Cardiac muscle cell (in vitro differentiated cells and primary cell): ENCODE results near the gene ZC3H13. TPM values are rescaled to one million over a fixed set of nuclear protein-coding genes. Genes with fewer than 3 reads are reported as not detected.

ENCODE experiments used
- DNase-seq, 2 donors: peaks; one replicate each; pipeline versions ENCODE4 v3.0.0 to v3.0.0-alpha.2; 2010 to 2017; ENCODE audit warnings: low read depth in 1 of 2, low spot score in 1 of 2
- H3K27ac ChIP-seq: fragments of 200-600 bp; sonication (generic); 2 replicates; pipeline ENCODE4 v1.5.1; 2016
- H3K27me3 ChIP-seq: fragments of 200-600 bp; sonication (generic); 2 replicates; pipeline ENCODE4 v1.6.0; 2016; ENCODE audit warnings: control low read depth
- H3K36me3 ChIP-seq: fragments of 200-600 bp; sonication (generic); 2 replicates; pipeline ENCODE4 v1.5.1; 2016; ENCODE audit warnings: control low read depth
- H3K4me1 ChIP-seq: fragments of 200-600 bp; sonication (generic); 2 replicates; pipeline ENCODE4 v1.8.1; 2017; ENCODE audit warnings: low read depth, mild to moderate bottlenecking, mixed run types
- H3K4me3 ChIP-seq: fragments of 200-600 bp; sonication (generic); 2 replicates; pipeline ENCODE4 v1.5.1; 2016; ENCODE audit warnings: mild to moderate bottlenecking
- H3K9me3 ChIP-seq: fragments of 200-600 bp; sonication (generic); 2 replicates; pipeline ENCODE4 v1.5.1; 2017; ENCODE audit warnings: low read depth, mild to moderate bottlenecking, control low read depth
- CTCF ChIP-seq: IDR thresholded peaks from 2 replicates; pipeline ENCODE4 v1.5.1; 2012; ENCODE audit warnings: low read depth, mild to moderate bottlenecking, low read length
- polyA plus RNA-seq: library from polyadenylated mRNA; unstranded; fragments of >200 nt; fragmentation: Nextera tagmentation; extraction: Ambion mirVana; gene quantifications from 2 replicates; pipeline ENCODE4 v1.2.1, GENCODE V29; 2016
- total RNA-seq: library from RNA; depleted of rRNA; stranded (reverse); fragments of >200 nt; gene quantifications from 2 replicates; pipeline ENCODE4 v1.2.3, GENCODE V29; 2016

The ZC3H13 gene
- total and polyA plus RNA-seq, 2 experiments from 2014 or later = 20.0 to 55.2 TPM

- no peak overlapping the region for H3K4me3 ChIP-seq
- H3K27me3 ChIP-seq = no peaks in the 10 kb centered on the region
- peak in 1 of 2 donors; percentile 5 for DNase-seq
- no peaks in the 10 kb centered on the region for H3K4me1 ChIP-seq
- H3K27ac ChIP-seq = no peak overlapping the region
- TF ChIP-seq CTCF = no peak
- no peaks in the 10 kb centered on the region for H3K36me3 ChIP-seq
- H3K9me3 ChIP-seq = no peaks in the 10 kb centered on the region
Measured at GRCh38 chr13:45926741-45927140, 125.8 kb downstream of the ZC3H13 start.

DNA sequence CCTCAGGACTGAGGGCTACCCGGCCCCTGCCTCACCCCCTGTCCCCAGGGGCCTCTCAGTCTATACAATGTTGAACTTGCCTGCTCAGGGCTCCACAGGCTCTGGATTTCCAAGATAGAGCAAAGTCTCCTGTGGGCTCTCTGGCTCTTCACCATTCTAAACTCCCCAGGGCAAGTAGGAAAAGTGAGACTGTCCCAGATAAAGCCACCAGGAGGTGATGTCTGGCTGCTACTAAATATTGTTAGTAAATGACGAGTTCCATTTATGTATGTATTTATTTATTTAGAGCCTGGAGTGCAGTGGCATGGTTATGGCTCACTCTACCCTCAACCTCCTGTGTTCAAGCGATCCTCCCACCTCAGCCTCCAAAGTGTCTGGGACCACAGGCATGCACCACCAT lies 127.4 kb downstream of the ZC3H13 start:
- H3K4me3 ChIP-seq = no peak overlapping the region
- H3K9me3 ChIP-seq = no peaks in the 10 kb centered on the region
- DNase-seq = peak in 1 of 2 donors; percentile 4
- H3K4me1 ChIP-seq = no peaks in the 10 kb centered on the region
- H3K27ac ChIP-seq = no peak overlapping the region
- peak; percentile 12 for TF ChIP-seq CTCF
- H3K27me3 ChIP-seq = no peaks in the 10 kb centered on the region
- H3K36me3 ChIP-seq = no peaks in the 10 kb centered on the region

GRCh38 chr13:45921162-45921736 lies 131.3 kb downstream of the ZC3H13 start:
- H3K4me1 ChIP-seq = no peaks in the 10 kb centered on the region
- no peak overlapping the region for H3K27ac ChIP-seq
- H3K27me3 ChIP-seq = no peaks in the 10 kb centered on the region
- no peak for TF ChIP-seq CTCF
- H3K4me3 ChIP-seq = no peak overlapping the region
- DNase-seq = no peak
- no peaks in the 10 kb centered on the region for H3K9me3 ChIP-seq
- H3K36me3 ChIP-seq = no peaks in the 10 kb centered on the region

- Histone ChIP-seq H3K27ac (no peak overlapping the region), H3K4me3 (no peak overlapping the region), H3K27me3 (no peaks in the 10 kb centered on the region), H3K36me3 (no peaks in the 10 kb centered on the region), H3K4me1 (no peaks in the 10 kb centered on the region), H3K9me3 (no peaks in the 10 kb centered on the region)
- TF ChIP-seq CTCF = no peak
- DNase-seq = no peak
Measured at GRCh38 chr13:45918597-45918996, 133.9 kb downstream of the ZC3H13 start.

GRCh38 chr13:45917019-45917418 lies 135.5 kb downstream of the ZC3H13 start:
- H3K9me3 ChIP-seq = no peaks in the 10 kb centered on the region
- no peaks in the 10 kb centered on the region for H3K36me3 ChIP-seq
- no peaks in the 10 kb centered on the region for H3K27me3 ChIP-seq
- H3K4me3 ChIP-seq = no peak overlapping the region
- DNase-seq = no peak
- TF ChIP-seq CTCF = no peak
- no peaks in the 10 kb centered on the region for H3K4me1 ChIP-seq
- no peak overlapping the region for H3K27ac ChIP-seq
